Measurements from ENCODE around the gene TRAK1.

GRCh38 chr3:42173307-42173706 is 82.2 kb downstream of the TRAK1 start:
- TF ChIP-seq POLR2A (IDR thresholded peaks at IDR 0.05) (no peak), CTCF (IDR thresholded peaks at IDR 0.05) (no peak)
